Ishikawa (cell line): Measurements from ENCODE around the gene PEX11B.

ENCODE experiments used
- EP300 ChIP-seq: IDR thresholded peaks from 2 replicates; pipeline ENCODE4 v1.6.1; 2012; ENCODE audit warnings: borderline replicate concordance
- MAX ChIP-seq: IDR thresholded peaks from 2 replicates; pipeline ENCODE4 v1.6.1; 2012
- NFIC ChIP-seq: IDR thresholded peaks from 2 replicates; pipeline ENCODE4 v1.6.1; 2012
- RAD21 ChIP-seq: IDR thresholded peaks from 2 replicates; pipeline ENCODE4 v1.6.1; 2012; ENCODE audit warnings: low read depth
- REST ChIP-seq: IDR thresholded peaks from 2 replicates; pipeline ENCODE4 v1.6.1; 2012; ENCODE audit warnings: low read depth, mild to moderate bottlenecking

- TF ChIP-seq REST = no peak
- no peak for TF ChIP-seq MAX
- no peak for TF ChIP-seq NFIC
- no peak for TF ChIP-seq EP300
- no peak for TF ChIP-seq RAD21
Observed at GRCh38 chr1:145895471-145895870, 23.0 kb downstream of the PEX11B start.
